Calu3 (cell line): Measurements from ENCODE around the gene NUDC. TPM values are rescaled to one million over a fixed set of nuclear protein-coding genes. Genes with fewer than 3 reads are reported as not detected.

Experiments
- BruUV-seq: library from RNA; stranded (reverse); fragments of 400-500 nt; replicated peaks from 2 replicates; lab custom pipeline; 2021; lab: Mats Ljungman, UMichigan
- CTCF ChIA-PET: fragments of 300-600 bp; sonication (Branson Sonifier 250); formaldehyde crosslinking; loops from one replicate; lab custom pipeline; 2022; ENCODE audit warnings: antibody characterized with exemption; lab: Charles Lee
- DNase-seq: peaks from one replicate; pipeline ENCODE4 v3.0.0; 2022
- H3K27ac Mint-ChIP-seq: one replicate; pipeline ENCODE4 v1.8.0; 2022; ENCODE audit warnings: mixed read lengths; ENCODE audit not compliant: unreplicated experiment
- H3K27me3 Mint-ChIP-seq: one replicate; pipeline ENCODE4 v1.8.0; 2022; ENCODE audit warnings: mixed read lengths; ENCODE audit not compliant: unreplicated experiment
- H3K36me3 Mint-ChIP-seq: one replicate; pipeline ENCODE4 v1.8.0; 2022; ENCODE audit warnings: mild to moderate bottlenecking, moderate library complexity, mixed read lengths; ENCODE audit not compliant: insufficient read depth, unreplicated experiment
- H3K4me1 Mint-ChIP-seq: one replicate; pipeline ENCODE4 v1.8.0; 2022; ENCODE audit warnings: mild to moderate bottlenecking, low read depth, mixed read lengths; ENCODE audit not compliant: unreplicated experiment
- H3K4me3 Mint-ChIP-seq: one replicate; pipeline ENCODE4 v1.8.0; 2022; ENCODE audit warnings: mild to moderate bottlenecking, low read depth, moderate library complexity, mixed read lengths; ENCODE audit not compliant: unreplicated experiment
- H3K9me3 Mint-ChIP-seq: one replicate; pipeline ENCODE4 v1.8.0; 2022; ENCODE audit warnings: low read depth, mixed read lengths; ENCODE audit not compliant: unreplicated experiment
- intact Hi-C: fragments of 100-400 bp; cut with micrococcal nuclease; formaldehyde crosslinking; loops from one replicate; pipeline ENCODE4 v1.10.0; 2022; ENCODE audit not compliant: unreplicated experiment
- total RNA-seq: library from RNA; stranded (reverse); gene quantifications from 2 replicates; pipeline ENCODE4 v1.2.3, GENCODE V29; 2022
- TF ChIP-seq, protein P1 (sequence below): fragments of 200-600 bp; IDR thresholded peaks from one replicate; pipeline ENCODE4 v1.8.0; 2022; ENCODE audit warnings: antibody characterized with exemption; ENCODE audit not compliant: unreplicated experiment

Gene NUDC
- total RNA-seq, 1 experiment from 2014 or later = 101 TPM

DNA sequence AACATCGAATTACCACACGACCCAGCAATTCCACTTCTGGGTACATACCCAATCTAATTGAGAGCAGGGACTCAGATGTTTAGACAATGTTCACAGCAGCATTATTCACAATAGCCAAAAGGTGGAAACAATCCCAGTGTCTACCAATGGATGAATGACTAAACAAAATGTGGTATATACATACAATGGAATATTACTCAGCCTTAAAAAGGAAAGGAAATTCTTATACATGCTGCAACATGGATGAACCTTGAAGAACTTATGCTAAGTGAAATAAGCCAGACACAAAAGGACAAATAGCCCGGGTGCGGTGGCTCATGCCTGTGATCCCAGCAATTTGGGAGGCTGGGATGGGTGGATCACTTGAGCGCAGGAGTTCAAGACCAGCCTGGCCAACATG, 31.8 kb downstream of the NUDC start:
- intact Hi-C loops = no loop called here
- H3K4me1 Mint-ChIP-seq = no peaks in the 10 kb centered on the region
- peaks cover 48% of the 10 kb centered on the region for H3K36me3 Mint-ChIP-seq
- no peaks in the 10 kb centered on the region for H3K9me3 Mint-ChIP-seq
- H3K4me3 Mint-ChIP-seq = no peak overlapping the region
- H3K27me3 Mint-ChIP-seq = no peaks in the 10 kb centered on the region
- TF ChIP-seq, protein P1, sequence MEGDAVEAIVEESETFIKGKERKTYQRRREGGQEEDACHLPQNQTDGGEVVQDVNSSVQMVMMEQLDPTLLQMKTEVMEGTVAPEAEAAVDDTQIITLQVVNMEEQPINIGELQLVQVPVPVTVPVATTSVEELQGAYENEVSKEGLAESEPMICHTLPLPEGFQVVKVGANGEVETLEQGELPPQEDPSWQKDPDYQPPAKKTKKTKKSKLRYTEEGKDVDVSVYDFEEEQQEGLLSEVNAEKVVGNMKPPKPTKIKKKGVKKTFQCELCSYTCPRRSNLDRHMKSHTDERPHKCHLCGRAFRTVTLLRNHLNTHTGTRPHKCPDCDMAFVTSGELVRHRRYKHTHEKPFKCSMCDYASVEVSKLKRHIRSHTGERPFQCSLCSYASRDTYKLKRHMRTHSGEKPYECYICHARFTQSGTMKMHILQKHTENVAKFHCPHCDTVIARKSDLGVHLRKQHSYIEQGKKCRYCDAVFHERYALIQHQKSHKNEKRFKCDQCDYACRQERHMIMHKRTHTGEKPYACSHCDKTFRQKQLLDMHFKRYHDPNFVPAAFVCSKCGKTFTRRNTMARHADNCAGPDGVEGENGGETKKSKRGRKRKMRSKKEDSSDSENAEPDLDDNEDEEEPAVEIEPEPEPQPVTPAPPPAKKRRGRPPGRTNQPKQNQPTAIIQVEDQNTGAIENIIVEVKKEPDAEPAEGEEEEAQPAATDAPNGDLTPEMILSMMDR = no peak
- no TSS peak for BruUV-seq
- H3K27ac Mint-ChIP-seq = no peak overlapping the region
- CTCF ChIA-PET = no interaction called here
- no peak for DNase-seq

DNA sequence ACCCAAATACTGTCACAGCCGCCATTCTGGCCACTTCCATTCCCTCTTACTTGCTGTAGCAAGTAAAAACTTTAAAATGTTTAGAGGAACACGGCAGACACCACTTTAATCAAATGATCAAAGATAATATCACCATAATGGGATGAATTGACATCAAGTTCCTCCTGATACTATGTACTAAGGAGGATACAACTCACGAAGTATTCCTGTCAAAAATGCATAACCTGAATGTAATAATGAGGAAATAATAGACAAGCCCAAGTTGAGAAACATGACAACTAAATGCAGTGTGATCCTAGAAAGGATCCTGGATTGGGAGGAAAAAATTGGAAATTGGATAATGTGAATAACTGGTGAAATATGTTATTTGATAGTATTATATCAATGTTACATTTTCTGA, 34.8 kb downstream of the NUDC start:
- Mint-ChIP-seq H3K36me3 (peaks cover 51% of the 10 kb centered on the region), H3K27ac (no peak overlapping the region), H3K9me3 (no peaks in the 10 kb centered on the region), H3K27me3 (no peaks in the 10 kb centered on the region), H3K4me1 (peaks cover 5% of the 10 kb centered on the region), H3K4me3 (no peak overlapping the region)
- TF ChIP-seq, protein P1 = no peak
- CTCF ChIA-PET = no interaction called here
- intact Hi-C loops = no loop called here
- no peak for DNase-seq
- no TSS peak for BruUV-seq

DNA sequence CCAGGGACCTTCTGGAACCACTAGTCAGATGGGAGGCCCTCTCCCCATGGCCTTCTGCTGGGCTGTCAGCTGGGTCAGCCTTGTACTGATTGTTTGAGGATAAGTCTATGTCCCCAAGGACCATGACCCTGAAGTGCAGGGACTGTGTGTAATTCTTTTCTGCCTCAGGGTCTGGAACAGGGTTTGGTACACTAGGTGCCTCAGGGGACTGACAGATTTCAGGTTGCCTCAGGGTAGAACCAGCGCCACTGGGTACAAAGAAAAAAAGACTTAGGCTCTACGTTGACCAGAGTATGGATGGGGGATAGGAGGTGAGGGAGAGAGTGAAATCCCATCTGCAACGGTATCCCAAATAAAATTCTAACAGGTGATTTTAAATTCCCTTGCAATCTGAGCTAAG, 35.8 kb downstream of the NUDC start:
- Mint-ChIP-seq H3K4me3 (no peak overlapping the region), H3K4me1 (peaks cover 13% of the 10 kb centered on the region), H3K36me3 (peaks cover 44% of the 10 kb centered on the region), H3K27me3 (no peaks in the 10 kb centered on the region), H3K27ac (no peak overlapping the region), H3K9me3 (no peaks in the 10 kb centered on the region)
- no TSS peak for BruUV-seq
- CTCF ChIA-PET = interaction anchor here (0.6 kb wide), 1 partner anchor 95 kb away, joined by 3 read pairs; no protein-coding TSS in a partner anchor
- DNase-seq = no peak
- intact Hi-C loops = no loop called here
- TF ChIP-seq, protein P1 = no peak

DNA sequence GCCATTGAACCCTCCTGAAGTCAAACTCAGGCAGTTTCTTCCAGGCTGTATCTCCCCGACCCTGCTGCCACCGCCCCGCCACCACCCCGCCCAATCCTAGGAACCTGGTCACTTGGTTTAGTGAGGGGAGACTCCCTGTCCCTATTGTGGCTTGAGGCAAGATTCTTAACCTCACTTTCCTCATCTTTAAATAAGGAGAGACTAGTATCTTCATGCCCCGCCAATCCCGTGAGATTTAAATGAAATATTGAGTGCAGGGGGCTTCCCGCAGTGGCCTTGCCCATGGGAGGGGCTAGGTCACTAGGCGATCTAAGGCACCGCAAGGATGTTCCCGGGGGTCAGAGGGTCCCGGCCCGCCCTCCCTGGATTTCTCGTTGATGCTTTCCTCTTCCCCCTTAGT, 37.7 kb downstream of the NUDC start:
- Mint-ChIP-seq H3K9me3 (no peaks in the 10 kb centered on the region), H3K4me1 (peaks cover 17% of the 10 kb centered on the region), H3K27me3 (no peaks in the 10 kb centered on the region), H3K4me3 (peak overlapping the region; percentile 82), H3K36me3 (peaks cover 26% of the 10 kb centered on the region), H3K27ac (no peak overlapping the region)
- no peak for DNase-seq
- TF ChIP-seq, protein P1 = no peak
- intact Hi-C loops = no loop called here
- CTCF ChIA-PET = no interaction called here
- BruUV-seq = no TSS peak
